Femur (tissue), 1 donor: ENCODE results near the gene ITPR1.

Experiments
- DNase-seq: peaks from one replicate; pipeline ENCODE4 v3.0.0-alpha.2; 2017

The ITPR1 gene

DNA sequence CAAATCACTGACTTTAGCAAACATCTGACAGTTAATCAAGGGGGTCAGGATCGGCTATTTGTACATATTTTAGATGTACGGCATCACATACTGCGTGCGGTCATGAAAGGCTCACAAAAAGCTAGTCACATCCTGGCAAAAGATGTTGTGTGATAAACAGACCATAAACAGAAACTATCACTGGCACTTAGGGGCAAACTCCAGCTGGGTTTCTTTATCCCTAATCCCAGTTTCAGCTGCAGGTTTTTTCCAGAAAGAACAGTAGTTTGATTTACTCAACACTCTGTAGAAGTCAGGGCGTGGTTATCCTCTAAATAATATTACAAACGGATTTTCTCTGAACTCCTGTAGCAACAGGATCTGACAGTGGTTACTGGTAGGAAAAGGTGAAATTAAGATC lies 373.7 kb downstream of the ITPR1 start:
- peak; percentile 41 for DNase-seq

GRCh38 chr3:4877173-4877787 lies 384.1 kb downstream of the ITPR1 start:
- DNase-seq, result no peak

GRCh38 chr3:4880850-4881249 lies 387.7 kb downstream of the ITPR1 start:
- no peak for DNase-seq

- DNase-seq, result no peak
Observed at GRCh38 chr3:4882548-4882947, 389.4 kb downstream of the ITPR1 start.

GRCh38 chr3:4883011-4883410 lies 389.9 kb downstream of the ITPR1 start:
- no peak for DNase-seq

GRCh38 chr3:4884888-4885287 lies 391.7 kb downstream of the ITPR1 start:
- DNase-seq, result no peak

DNA sequence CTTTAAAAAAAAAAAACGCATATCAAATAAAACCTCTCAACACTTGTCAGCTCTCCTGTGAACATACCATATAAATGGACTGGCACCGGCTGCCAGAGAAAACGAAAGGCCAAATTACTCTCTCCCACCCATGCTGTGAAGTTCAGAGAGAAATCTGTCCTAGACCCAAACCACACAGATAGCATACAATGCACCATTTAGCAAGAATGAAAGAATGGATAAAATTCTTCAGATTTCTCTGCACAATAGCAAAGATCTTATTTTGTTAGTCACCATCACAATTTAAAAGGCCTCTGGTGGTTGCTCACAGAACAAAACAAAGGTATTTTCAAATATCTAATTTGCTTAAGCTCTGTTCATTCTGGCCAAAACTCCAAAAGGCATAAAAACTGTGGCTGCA lies 392.2 kb downstream of the ITPR1 start:
- no peak for DNase-seq

- DNase-seq, result no peak
Observed at GRCh38 chr3:4886448-4886847, 393.3 kb downstream of the ITPR1 start.

GRCh38 chr3:4887177-4887576 lies 394.0 kb downstream of the ITPR1 start:
- no peak for DNase-seq

DNA sequence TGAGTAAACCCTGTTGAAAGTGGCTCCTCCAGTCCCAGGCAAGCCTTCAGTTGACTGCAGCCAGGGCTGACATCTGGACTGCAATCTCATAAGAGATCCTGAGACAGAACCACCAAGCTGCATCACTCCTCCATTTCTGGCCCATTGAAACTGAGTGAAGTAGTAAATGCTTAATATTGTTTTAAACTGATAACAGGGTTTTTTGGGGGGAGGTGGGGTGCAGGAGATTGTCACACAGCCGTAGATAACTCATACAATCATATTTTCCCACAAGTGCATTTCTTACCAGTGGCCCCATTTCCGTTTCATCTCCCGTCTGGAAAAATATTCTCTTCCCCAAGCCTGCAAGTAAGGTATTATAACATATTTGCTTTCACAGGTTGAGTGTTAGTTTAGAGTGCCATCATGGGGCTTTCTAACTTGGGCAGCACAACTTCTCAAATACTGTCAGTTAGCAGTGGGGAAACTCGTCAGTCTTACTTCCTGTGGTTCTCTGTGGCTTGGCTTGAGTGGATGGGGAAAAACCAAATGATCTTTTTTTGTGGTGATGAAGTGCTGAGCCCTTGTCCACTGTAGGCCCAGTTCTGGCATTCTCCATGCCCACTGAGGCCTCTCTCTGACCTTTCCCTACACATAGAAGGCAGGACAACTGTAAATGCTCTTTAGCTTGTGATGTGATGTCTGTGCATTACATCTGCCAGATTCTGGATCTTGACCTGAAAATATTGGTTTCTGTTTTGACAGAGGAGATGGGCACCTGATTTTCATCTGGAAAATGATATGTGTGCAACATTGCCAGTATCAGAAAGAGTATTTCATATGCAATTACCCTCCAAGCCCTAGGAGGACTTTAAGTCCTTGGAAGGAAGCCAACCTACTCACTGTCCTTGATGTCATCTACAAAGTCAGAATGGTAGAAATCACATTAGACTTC lies 396.0 kb downstream of the ITPR1 start:
- DNase-seq, result peak; percentile 39

GRCh38 chr3:4889896-4890295 lies 396.7 kb downstream of the ITPR1 start:
- no peak for DNase-seq

GRCh38 chr3:4894891-4895530 lies 401.9 kb downstream of the ITPR1 start:
- DNase-seq, result no peak

GRCh38 chr3:4895838-4896237 lies 402.7 kb downstream of the ITPR1 start:
- DNase-seq, result peak; percentile 59
